ENCODE data around the gene CAPN11.
A peak's percentile ranks its signal among the peaks of the same experiment; 100 is the strongest.

CAPN11 gene

DNA sequence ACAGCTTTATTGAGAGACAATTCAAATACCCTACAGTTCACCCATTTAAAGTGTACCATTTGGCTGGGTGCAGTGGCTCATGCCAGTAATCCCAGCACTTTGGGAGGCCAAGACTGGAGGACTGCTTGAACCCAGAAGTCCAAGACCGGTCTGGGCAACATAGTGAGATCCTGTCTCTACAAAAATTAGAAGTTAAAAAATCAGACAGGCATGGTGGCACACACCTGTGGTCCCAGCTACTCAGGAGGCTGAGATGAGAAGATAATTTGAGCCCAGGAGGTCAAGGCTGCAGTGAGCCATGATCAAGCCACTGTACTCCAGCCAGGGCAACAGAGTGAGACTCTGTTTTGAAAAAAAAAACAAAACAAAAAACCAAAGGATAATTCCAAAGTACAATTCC, 8.9 kb downstream of the CAPN11 start:
- no peak overlapping the region for H3K4me3 ChIP-seq (ENCODE audit: low read length)
- DNase-seq (ENCODE audit: low read depth), result no peak
- TF ChIP-seq, protein P1, sequence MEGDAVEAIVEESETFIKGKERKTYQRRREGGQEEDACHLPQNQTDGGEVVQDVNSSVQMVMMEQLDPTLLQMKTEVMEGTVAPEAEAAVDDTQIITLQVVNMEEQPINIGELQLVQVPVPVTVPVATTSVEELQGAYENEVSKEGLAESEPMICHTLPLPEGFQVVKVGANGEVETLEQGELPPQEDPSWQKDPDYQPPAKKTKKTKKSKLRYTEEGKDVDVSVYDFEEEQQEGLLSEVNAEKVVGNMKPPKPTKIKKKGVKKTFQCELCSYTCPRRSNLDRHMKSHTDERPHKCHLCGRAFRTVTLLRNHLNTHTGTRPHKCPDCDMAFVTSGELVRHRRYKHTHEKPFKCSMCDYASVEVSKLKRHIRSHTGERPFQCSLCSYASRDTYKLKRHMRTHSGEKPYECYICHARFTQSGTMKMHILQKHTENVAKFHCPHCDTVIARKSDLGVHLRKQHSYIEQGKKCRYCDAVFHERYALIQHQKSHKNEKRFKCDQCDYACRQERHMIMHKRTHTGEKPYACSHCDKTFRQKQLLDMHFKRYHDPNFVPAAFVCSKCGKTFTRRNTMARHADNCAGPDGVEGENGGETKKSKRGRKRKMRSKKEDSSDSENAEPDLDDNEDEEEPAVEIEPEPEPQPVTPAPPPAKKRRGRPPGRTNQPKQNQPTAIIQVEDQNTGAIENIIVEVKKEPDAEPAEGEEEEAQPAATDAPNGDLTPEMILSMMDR (IDR thresholded peaks at IDR 0.05; ENCODE audit: insufficient read depth, low read depth, low read length, missing control alignments), result no peak

- DNase-seq (ENCODE audit: low read depth), result no peak
- TF ChIP-seq, protein P1 (IDR thresholded peaks at IDR 0.05; ENCODE audit: insufficient read depth, low read depth, low read length, missing control alignments), result no peak
- no peak overlapping the region for H3K4me3 ChIP-seq (ENCODE audit: low read length)
Measured at GRCh38 chr6:44169154-44169553, 10.5 kb downstream of the CAPN11 start.

- TF ChIP-seq, protein P1 (IDR thresholded peaks at IDR 0.05; ENCODE audit: insufficient read depth, low read depth, low read length, missing control alignments), result no peak
- no peak for DNase-seq (ENCODE audit: low read depth)
- H3K4me3 ChIP-seq (ENCODE audit: low read length), result no peak overlapping the region
Measured at GRCh38 chr6:44169886-44170570, 11.4 kb downstream of the CAPN11 start.

GRCh38 chr6:44171899-44172546, 13.4 kb downstream of the CAPN11 start:
- no peak overlapping the region for H3K4me3 ChIP-seq (ENCODE audit: low read length)
- no peak for DNase-seq (ENCODE audit: low read depth)
- TF ChIP-seq, protein P1 (IDR thresholded peaks at IDR 0.05; ENCODE audit: insufficient read depth, low read depth, low read length, missing control alignments), result no peak

DNA sequence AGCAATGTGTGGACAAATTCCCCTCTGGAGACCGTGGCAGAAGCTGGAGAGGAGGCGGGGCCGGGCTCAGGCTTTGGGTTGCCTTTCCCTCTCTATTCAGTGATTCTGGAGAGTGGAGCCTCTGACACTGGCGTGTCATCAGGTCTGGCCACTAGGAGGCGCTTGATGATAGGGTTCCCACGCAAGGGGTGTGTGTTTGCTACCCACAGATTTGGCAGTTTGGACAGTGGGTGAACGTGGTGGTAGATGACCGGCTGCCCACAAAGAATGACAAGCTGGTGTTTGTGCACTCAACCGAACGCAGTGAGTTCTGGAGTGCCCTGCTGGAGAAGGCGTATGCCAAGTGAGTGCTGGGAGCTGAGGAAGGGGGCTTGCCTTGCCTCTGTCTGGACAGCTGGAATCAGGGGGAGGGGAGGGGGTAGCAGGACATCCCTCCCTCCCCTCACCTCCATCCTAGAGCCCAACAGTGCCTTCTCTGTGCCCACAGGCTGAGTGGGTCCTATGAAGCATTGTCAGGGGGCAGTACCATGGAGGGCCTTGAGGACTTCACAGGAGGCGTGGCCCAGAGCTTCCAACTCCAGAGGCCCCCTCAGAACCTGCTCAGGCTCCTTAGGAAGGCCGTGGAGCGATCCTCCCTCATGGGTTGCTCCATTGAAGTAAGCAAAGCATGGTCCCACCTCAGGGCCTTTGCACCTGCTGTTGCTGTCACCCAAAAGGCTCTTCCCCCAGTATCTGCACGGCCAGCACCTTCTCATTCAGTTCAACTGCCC, 14.3 kb downstream of the CAPN11 start:
- peak; percentile 77 for DNase-seq (ENCODE audit: low read depth)
- TF ChIP-seq, protein P1 (IDR thresholded peaks at IDR 0.05; ENCODE audit: insufficient read depth, low read depth, low read length, missing control alignments), result peak; percentile 93
- no peak overlapping the region for H3K4me3 ChIP-seq (ENCODE audit: low read length)

GRCh38 chr6:44176130-44176761, 17.6 kb downstream of the CAPN11 start:
- TF ChIP-seq, protein P1 (IDR thresholded peaks at IDR 0.05; ENCODE audit: insufficient read depth, low read depth, low read length, missing control alignments), result no peak
- DNase-seq (ENCODE audit: low read depth), result no peak
- no peak overlapping the region for H3K4me3 ChIP-seq (ENCODE audit: low read length)
